Choroid plexus epithelial cell (primary cell): Measurements from ENCODE around the gene PPFIA1.
"Not testable (repeated sequence)": the region's sequence is repeated elsewhere in the genome, so short reads cannot be mapped to it uniquely, and the experiment has no call there.

Experiments
- DNase-seq: peaks from one replicate; pipeline ENCODE4 v3.0.0-alpha.2; 2010; ENCODE audit warnings: low read depth
- H3K4me3 ChIP-seq: 2 replicates; pipeline ENCODE4 v1.5.1; 2011; ENCODE audit warnings: low read depth, mild to moderate bottlenecking, control low read depth, low read length, moderate library complexity
- TF ChIP-seq, protein P1 (sequence below): conservative IDR thresholded peaks from 2 replicates; pipeline ENCODE4 v1.5.1; 2011; ENCODE audit warnings: low read depth, mild to moderate bottlenecking, control low read depth, inconsistent platforms, low read length, moderate library complexity

The PPFIA1 gene

GRCh38 chr11:70328556-70328955 lies 58.1 kb downstream of the PPFIA1 start:
- DNase-seq, result no peak
- no peak overlapping the region for H3K4me3 ChIP-seq
- TF ChIP-seq, protein P1, sequence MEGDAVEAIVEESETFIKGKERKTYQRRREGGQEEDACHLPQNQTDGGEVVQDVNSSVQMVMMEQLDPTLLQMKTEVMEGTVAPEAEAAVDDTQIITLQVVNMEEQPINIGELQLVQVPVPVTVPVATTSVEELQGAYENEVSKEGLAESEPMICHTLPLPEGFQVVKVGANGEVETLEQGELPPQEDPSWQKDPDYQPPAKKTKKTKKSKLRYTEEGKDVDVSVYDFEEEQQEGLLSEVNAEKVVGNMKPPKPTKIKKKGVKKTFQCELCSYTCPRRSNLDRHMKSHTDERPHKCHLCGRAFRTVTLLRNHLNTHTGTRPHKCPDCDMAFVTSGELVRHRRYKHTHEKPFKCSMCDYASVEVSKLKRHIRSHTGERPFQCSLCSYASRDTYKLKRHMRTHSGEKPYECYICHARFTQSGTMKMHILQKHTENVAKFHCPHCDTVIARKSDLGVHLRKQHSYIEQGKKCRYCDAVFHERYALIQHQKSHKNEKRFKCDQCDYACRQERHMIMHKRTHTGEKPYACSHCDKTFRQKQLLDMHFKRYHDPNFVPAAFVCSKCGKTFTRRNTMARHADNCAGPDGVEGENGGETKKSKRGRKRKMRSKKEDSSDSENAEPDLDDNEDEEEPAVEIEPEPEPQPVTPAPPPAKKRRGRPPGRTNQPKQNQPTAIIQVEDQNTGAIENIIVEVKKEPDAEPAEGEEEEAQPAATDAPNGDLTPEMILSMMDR, result no peak

DNA sequence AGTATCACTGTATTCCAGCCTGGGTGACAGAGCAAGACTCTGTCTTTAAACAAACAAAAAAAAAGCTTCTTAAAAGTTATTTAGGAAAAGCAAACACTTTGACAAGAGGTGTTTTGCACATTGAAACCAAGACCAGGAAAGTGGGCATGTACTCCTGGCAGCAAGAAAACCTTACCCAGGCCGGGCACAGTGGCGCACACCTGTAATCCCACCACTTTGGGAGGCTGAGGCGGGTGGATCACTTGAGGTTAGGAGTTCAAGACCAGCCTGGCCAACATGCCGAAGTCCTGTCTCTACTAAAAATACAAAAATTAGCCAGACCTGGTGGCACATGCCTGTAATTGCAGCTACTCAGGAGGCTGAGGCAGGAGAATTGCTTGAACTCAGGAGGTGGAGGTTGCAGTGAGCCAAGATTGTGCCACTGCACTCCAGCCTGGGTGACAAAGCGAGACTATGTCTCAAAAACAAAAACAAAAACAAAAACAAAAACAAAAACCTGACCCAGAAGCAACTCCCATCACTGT lies 60.9 kb downstream of the PPFIA1 start:
- H3K4me3 ChIP-seq, DNase-seq: not testable (repeated sequence)
- TF ChIP-seq, protein P1, result peak; percentile 22

DNA sequence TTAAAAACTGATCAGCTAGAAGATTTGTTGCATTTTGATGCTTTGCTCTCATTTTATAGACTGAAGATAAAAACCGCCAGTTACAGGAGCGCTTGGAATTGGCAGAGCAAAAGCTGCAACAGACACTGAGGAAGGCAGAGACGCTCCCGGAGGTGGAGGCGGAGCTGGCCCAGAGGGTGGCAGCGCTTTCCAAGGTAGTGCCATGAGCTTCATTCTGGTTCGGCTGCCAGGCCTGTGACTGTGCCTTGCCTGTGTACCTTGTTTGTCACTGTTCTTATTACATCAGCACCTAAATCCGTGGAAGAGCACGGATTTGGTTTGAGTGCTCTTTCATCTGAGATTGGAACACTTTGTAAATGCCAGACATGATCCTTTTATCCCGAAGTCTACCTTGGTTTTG lies 61.4 kb downstream of the PPFIA1 start:
- H3K4me3 ChIP-seq, result no peak overlapping the region
- DNase-seq, result no peak
- TF ChIP-seq, protein P1, result no peak

DNA sequence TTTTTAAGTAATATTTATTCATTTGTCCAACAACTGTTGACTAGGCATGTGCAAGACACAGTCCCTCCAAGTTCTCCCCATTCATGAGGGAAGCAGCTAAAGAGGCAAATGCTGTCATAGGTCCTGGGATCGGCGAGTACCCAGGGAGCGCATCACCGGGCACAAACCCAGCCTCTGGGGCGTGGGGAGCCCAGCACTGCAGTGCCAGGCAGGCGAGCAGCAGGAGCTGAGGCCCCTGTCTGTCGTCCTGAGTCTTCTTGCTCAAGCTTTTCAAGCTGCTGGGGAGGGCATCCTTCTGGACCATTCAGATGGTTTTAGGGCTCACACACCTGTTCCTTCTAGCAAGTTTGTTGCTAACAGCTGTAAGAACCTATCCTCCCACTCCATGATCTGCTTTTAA lies 62.1 kb downstream of the PPFIA1 start:
- no peak for DNase-seq
- H3K4me3 ChIP-seq, result no peak overlapping the region
- TF ChIP-seq, protein P1, result no peak

DNA sequence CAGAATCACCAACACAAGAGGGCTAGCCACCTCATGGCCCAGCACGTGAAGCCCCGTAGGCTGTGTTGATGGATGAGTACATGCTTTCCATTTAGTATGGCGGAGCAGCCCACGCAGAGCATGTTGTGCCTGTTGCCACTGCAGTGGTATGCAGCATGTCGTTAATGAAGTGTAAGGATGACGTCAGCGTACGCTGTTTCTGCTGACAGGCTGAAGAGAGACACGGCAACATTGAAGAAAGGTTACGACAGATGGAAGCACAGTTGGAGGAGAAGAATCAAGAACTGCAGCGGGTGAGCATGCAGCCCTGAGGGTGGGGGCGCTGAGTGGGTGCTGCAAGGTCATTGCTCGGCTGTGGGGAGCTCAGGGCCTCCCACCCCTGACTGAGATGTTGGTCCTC lies 62.8 kb downstream of the PPFIA1 start:
- H3K4me3 ChIP-seq, result no peak overlapping the region
- DNase-seq, result no peak
- TF ChIP-seq, protein P1, result no peak

DNA sequence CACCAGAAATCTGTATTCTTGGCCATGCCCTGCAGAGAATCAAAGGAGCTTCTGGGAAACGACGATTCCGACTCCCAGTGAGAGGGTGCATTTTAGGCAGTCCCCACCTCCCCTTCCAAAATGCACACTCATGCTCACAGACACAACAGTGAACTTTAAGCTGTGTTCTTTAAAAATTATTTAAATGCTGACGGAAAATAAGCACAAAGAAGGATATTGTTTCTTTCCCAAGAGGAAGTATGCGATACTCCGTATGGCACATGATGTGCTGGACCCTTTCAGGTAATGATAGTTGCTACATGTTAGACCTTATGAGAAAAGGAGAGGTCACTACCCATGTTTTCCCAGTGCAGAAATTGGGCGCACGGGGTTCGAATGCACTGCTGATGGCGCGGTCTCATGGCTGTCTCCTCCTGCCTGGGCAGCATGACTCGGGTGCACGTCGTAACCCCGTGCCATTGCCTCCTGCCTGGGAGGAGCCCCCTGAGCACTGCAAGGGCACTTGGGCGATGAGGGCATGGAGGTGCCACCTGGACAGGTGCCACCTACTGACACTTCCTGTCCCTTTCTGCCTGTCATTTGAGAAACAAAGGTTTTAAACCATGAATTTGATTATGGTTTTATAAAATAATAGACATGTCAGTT lies 64.0 kb downstream of the PPFIA1 start:
- no peak for DNase-seq
- no peak overlapping the region for H3K4me3 ChIP-seq
- TF ChIP-seq, protein P1, result no peak

GRCh38 chr11:70335511-70335910 lies 65.0 kb downstream of the PPFIA1 start:
- H3K4me3 ChIP-seq, result no peak overlapping the region
- no peak for DNase-seq
- TF ChIP-seq, protein P1, result no peak
